HEK293T (cell line): Measurements from ENCODE around the gene DNAJC28.
"Not testable (repeated sequence)": the region's sequence is repeated elsewhere in the genome, so short reads cannot be mapped to it uniquely, and the experiment has no call there.

Experiments used
- CTCF ChIA-PET: fragments of 350-600 bp; formaldehyde crosslinking; extraction: SDS; loops from one replicate; lab custom pipeline; 2021; ENCODE audit warnings: antibody characterized with exemption, inconsistent platforms; lab: Yijun Ruan, JAX
- POLR2A ChIA-PET: fragments of 350-600 bp; formaldehyde crosslinking; extraction: SDS; loops from one replicate; lab custom pipeline; 2020; ENCODE audit warnings: antibody characterized with exemption, inconsistent platforms; lab: Yijun Ruan, JAX
- DNase-seq: peaks from one replicate; pipeline ENCODE4 v3.0.0; 2012; ENCODE audit warnings: mixed read lengths; ENCODE audit errors: extremely low spot score
- ARNT ChIP-seq: fragments of 450-650 bp; IDR thresholded peaks from 2 replicates; pipeline ENCODE4 v1.6.1; 2017; ENCODE audit warnings: mild to moderate bottlenecking
- BHLHE40 ChIP-seq: fragments of 450-650 bp; IDR thresholded peaks from 2 replicates; pipeline ENCODE4 v1.6.1; 2016; ENCODE audit warnings: mild to moderate bottlenecking, moderate library complexity, borderline replicate concordance
- CTBP1 ChIP-seq: fragments of 450-650 bp; IDR thresholded peaks from 2 replicates; pipeline ENCODE4 v1.6.1; 2016; ENCODE audit warnings: borderline replicate concordance
- ELF4 ChIP-seq: fragments of 450-650 bp; IDR thresholded peaks from 2 replicates; pipeline ENCODE4 v1.6.1; 2017; ENCODE audit warnings: antibody characterized with exemption
- FOXA1 ChIP-seq: fragments of 450-650 bp; IDR thresholded peaks from 2 replicates; pipeline ENCODE4 v1.6.1; 2016; ENCODE audit warnings: mild to moderate bottlenecking
- FOXK2 ChIP-seq: fragments of 450-650 bp; IDR thresholded peaks from 2 replicates; pipeline ENCODE4 v1.6.1; 2016; ENCODE audit warnings: mild to moderate bottlenecking
- FOXM1 ChIP-seq: fragments of 450-650 bp; IDR thresholded peaks from 2 replicates; pipeline ENCODE4 v1.6.1; 2017; ENCODE audit warnings: mild to moderate bottlenecking, borderline replicate concordance
- HDGF ChIP-seq: fragments of 450-650 bp; IDR thresholded peaks from 2 replicates; pipeline ENCODE4 v1.6.1; 2017; ENCODE audit warnings: antibody characterized with exemption, borderline replicate concordance
- L3MBTL2 ChIP-seq: fragments of 450-650 bp; conservative IDR thresholded peaks from 2 replicates; pipeline ENCODE4 v1.6.1; 2016; ENCODE audit warnings: mild to moderate bottlenecking
- LEF1 ChIP-seq: fragments of 450-650 bp; IDR thresholded peaks from 2 replicates; pipeline ENCODE4 v1.6.1; 2017; ENCODE audit warnings: mild to moderate bottlenecking, borderline replicate concordance
- NFRKB ChIP-seq: fragments of 450-650 bp; IDR thresholded peaks from 2 replicates; pipeline ENCODE4 v1.6.1; 2016; ENCODE audit warnings: mild to moderate bottlenecking, moderate library complexity
- SP1 ChIP-seq: fragments of 450-650 bp; IDR thresholded peaks from 2 replicates; pipeline ENCODE4 v1.6.1; 2017
- SUZ12 ChIP-seq: fragments of 450-650 bp; IDR thresholded peaks from 2 replicates; pipeline ENCODE4 v1.6.1; 2016; ENCODE audit warnings: mild to moderate bottlenecking
- TARDBP ChIP-seq: fragments of 450-650 bp; IDR thresholded peaks from 2 replicates; pipeline ENCODE4 v1.6.1; 2016
- ZNF384 ChIP-seq: fragments of 450-650 bp; IDR thresholded peaks from 2 replicates; pipeline ENCODE4 v1.6.1; 2016
- TF ChIP-seq, protein P1 (sequence below): fragments of 450-650 bp; IDR thresholded peaks from 2 replicates; pipeline ENCODE4 v1.6.1; 2016

The DNAJC28 gene

DNA sequence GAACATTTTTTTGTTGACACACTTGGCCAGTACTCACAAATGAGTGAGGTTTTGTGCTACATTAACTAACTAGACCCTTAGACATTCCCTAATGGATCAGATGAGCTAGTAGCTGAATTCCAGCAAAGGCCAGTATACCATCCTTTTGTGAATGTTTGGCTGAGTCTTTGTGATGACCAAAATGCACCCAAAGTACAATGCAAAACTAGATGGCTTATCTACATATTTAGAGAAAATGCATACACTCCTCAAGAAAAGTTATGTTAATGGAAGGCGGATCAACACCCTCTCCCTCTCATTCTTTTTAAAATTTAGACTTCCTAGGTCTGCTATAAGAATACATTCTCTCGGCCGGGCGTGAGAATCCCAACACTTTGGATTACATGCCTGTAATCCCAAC is 20.1 kb upstream of the DNAJC28 start:
- POLR2A ChIA-PET, result no interaction called here
- no peak for TF ChIP-seq L3MBTL2
- TF ChIP-seq LEF1, result no peak
- TF ChIP-seq FOXM1, result no peak
- TF ChIP-seq FOXK2, result no peak
- TF ChIP-seq HDGF, result no peak
- no peak for TF ChIP-seq BHLHE40
- TF ChIP-seq SP1, result no peak
- TF ChIP-seq TARDBP, result no peak
- TF ChIP-seq, protein P1, sequence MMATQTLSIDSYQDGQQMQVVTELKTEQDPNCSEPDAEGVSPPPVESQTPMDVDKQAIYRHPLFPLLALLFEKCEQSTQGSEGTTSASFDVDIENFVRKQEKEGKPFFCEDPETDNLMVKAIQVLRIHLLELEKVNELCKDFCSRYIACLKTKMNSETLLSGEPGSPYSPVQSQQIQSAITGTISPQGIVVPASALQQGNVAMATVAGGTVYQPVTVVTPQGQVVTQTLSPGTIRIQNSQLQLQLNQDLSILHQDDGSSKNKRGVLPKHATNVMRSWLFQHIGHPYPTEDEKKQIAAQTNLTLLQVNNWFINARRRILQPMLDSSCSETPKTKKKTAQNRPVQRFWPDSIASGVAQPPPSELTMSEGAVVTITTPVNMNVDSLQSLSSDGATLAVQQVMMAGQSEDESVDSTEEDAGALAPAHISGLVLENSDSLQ, result no peak
- TF ChIP-seq FOXA1, result no peak
- no peak for TF ChIP-seq SUZ12
- TF ChIP-seq ZNF384, result no peak
- TF ChIP-seq ARNT, result no peak
- no peak for TF ChIP-seq NFRKB
- no peak for TF ChIP-seq CTBP1
- no peak for TF ChIP-seq ELF4
- no peak for DNase-seq
- CTCF ChIA-PET, result no interaction called here

DNA sequence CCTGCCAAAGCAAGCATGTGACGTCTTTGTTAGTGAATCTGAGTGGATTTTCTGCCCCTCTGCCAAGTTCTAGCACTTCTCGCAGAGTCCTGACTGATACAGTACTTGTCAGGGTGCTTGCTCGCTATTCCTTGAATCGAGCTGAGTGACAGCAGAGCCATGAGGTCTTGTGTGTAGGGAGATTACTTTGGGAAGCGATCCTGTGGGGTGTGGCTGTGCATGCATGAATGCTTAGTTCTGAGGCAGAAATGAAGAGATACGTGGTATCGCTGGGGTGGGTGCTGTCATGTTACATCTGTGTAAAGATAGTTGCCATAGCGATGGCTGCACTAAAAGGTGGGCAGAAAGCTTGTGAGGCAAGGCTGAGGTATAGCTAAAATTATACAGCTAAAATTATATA is 19.3 kb upstream of the DNAJC28 start:
- TF ChIP-seq LEF1, result no peak
- ChIA-PET CTCF (interaction anchor here (0.7 kb wide), 1 partner anchor 95 kb away, joined by 4 read pairs; no protein-coding TSS in a partner anchor), POLR2A (no interaction called here)
- DNase-seq, result no peak

DNA sequence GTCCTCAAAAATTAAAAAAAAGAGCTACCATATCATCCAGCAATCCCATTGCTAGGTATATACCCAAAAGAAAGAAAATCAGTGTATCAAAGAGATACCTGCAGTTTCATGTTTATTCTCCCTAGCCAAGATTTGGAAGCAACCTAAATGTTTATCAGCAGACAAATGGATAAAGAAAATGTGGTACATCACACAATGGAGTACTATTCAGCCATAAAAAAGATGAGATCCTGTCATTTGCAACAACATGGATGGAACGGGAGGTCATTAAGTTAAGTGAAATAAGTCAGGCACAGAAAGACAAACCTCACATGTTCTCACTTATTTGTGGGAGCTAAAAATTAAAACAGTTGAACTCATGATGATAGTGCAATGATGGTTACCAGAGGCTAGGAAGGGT is 15.5 kb upstream of the DNAJC28 start:
- DNase-seq, POLR2A ChIA-PET, CTCF ChIA-PET: not testable (repeated sequence)

DNA sequence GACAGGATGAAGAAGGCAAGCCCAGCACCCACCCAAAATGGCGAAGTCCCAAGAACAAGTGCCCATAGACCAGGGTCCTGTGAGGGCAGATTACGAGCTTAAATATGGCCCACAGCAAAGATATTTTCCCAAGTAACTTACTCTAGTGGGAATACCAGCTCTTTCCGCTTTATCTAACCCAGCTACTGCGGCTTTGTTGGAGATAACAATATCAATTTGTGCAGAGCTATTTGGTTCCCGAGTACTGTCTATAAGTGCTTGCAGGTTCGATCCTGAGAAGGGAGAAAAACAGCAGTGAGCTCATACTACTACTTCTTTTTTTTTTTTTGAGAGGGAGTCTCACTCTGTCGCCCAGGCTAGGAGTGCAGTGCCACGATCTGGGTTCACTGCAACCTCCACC is 14.3 kb upstream of the DNAJC28 start:
- no peak for DNase-seq
- TF ChIP-seq SP1 (no peak), FOXK2 (no peak), ARNT (no peak), ELF4 (no peak), TARDBP (no peak), LEF1 (no peak), BHLHE40 (no peak), FOXA1 (no peak), ZNF384 (no peak), HDGF (no peak), L3MBTL2 (no peak), SUZ12 (no peak), NFRKB (no peak), FOXM1 (no peak), CTBP1 (no peak)
- TF ChIP-seq, protein P1, result no peak
- POLR2A ChIA-PET, result no interaction called here
- CTCF ChIA-PET, result no interaction called here

- ChIA-PET POLR2A (interaction anchor here (2.3 kb wide), 1 partner anchor 16 kb away, joined by 7 read pairs; the partner anchor contains the start of gene TMEM50B), CTCF (no interaction called here)
- no peak for TF ChIP-seq NFRKB
- TF ChIP-seq BHLHE40, result no peak
- TF ChIP-seq TARDBP, result no peak
- TF ChIP-seq FOXM1, result no peak
- TF ChIP-seq SUZ12, result no peak
- TF ChIP-seq ZNF384, result no peak
- no peak for TF ChIP-seq FOXA1
- no peak for TF ChIP-seq ARNT
- no peak for TF ChIP-seq ELF4
- no peak for DNase-seq
Observed at GRCh38 chr21:33496345-33496744, 4.8 kb upstream of the DNAJC28 start.

GRCh38 chr21:33495743-33496142 is 4.2 kb upstream of the DNAJC28 start:
- DNase-seq, result no peak
- TF ChIP-seq FOXK2, result no peak
- no peak for TF ChIP-seq L3MBTL2
- no peak for TF ChIP-seq HDGF
- TF ChIP-seq ELF4, result no peak
- no peak for TF ChIP-seq CTBP1
- TF ChIP-seq SP1, result no peak
- TF ChIP-seq SUZ12, result no peak
- TF ChIP-seq FOXM1, result no peak
- TF ChIP-seq ZNF384, result no peak
- no peak for TF ChIP-seq LEF1
- TF ChIP-seq NFRKB, result no peak
- TF ChIP-seq ARNT, result no peak
- TF ChIP-seq TARDBP, result no peak
- ChIA-PET POLR2A (interaction anchor here (2.3 kb wide), 1 partner anchor 16 kb away, joined by 7 read pairs; the partner anchor contains the start of gene TMEM50B), CTCF (no interaction called here)

DNA sequence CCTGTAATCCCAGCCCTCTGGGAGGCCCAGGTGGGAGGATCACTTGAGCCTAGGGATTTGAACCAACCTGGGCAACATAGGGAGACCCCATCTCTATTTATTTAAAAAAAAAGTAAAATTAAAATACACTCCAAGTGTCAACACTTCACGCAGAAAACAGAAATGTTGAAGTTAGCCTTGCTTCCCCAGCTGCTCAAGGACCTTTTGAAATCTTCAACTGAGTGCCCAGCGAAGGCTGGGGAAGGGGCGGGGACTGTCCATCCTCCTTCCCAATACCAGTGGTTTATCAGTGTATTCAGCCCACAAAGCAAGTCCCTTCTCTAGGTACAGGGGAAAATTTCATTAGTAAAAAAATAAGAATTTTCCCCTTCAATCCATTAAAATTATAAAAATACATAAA is 2.2 kb upstream of the DNAJC28 start:
- ChIA-PET POLR2A (interaction anchor here (0.6 kb wide), 1 partner anchor 1079 kb away, joined by 3 read pairs; no protein-coding TSS in a partner anchor), CTCF (no interaction called here)
- TF ChIP-seq FOXK2 (no peak), ARNT (no peak), FOXM1 (no peak), BHLHE40 (no peak), HDGF (no peak)
- DNase-seq, result no peak

- POLR2A ChIA-PET, result interaction anchor here (1.4 kb wide), 1 partner anchor 113 kb away, joined by 3 read pairs; no protein-coding TSS in a partner anchor
- TF ChIP-seq FOXA1, result no peak
- TF ChIP-seq TARDBP, result no peak
- TF ChIP-seq NFRKB, result no peak
- no peak for DNase-seq
- CTCF ChIA-PET, result no interaction called here
Observed at GRCh38 chr21:33492571-33492970, 1.1 kb upstream of the DNAJC28 start.
